A673 (cell line): ENCODE measurements around the gene ATP4A.

Experiments used
- CTCF ChIP-seq: fragments of 300-800, 200-600 bp; sonication (generic); conservative IDR thresholded peaks from 2 replicates; pipeline ENCODE4 v1.5.1; 2017; ENCODE audit warnings: low read depth, mild to moderate bottlenecking, antibody characterized with exemption, low read length, moderate library complexity, mixed read lengths
- EZH2 ChIP-seq: fragments of 200-600 bp; sonication (generic); IDR thresholded peaks from 2 replicates; pipeline ENCODE4 v1.6.1; 2017; ENCODE audit warnings: borderline replicate concordance, low read depth, mild to moderate bottlenecking, mixed read lengths, antibody characterized with exemption, low read length; ENCODE audit not compliant: poor library complexity, severe bottlenecking

- TF ChIP-seq CTCF: no peak
- no peak for TF ChIP-seq EZH2
Measured at GRCh38 chr19:35531291-35531690, 32.2 kb downstream of the ATP4A start.
